H9 (cell line): ENCODE data around the gene EEF1G. TPM values are rescaled to one million over a fixed set of nuclear protein-coding genes. Genes with fewer than 3 reads are reported as not detected.

Experiments used
- DNase-seq: peaks from one replicate; pipeline ENCODE4 v3.0.0-alpha.2; 2017
- H2AFZ ChIP-seq: one replicate; pipeline ENCODE4 v1.6.1; 2013; ENCODE audit warnings: mild to moderate bottlenecking, low read length, control low read depth, moderate library complexity
- H2AK5ac ChIP-seq: 2 replicates; pipeline ENCODE4 v1.6.1; 2013; ENCODE audit warnings: low read length, control low read depth, mixed read lengths; ENCODE audit not compliant: insufficient read length
- H2BK120ac ChIP-seq: one replicate; pipeline ENCODE4 v1.6.1; 2013; ENCODE audit warnings: low read depth, mild to moderate bottlenecking, low read length, control low read depth, inconsistent platforms; ENCODE audit not compliant: poor library complexity, severe bottlenecking
- H2BK12ac ChIP-seq: 2 replicates; pipeline ENCODE4 v1.6.1; 2013; ENCODE audit warnings: low read length, control low read depth, mixed read lengths, low read depth; ENCODE audit not compliant: insufficient read length
- H2BK15ac ChIP-seq: 2 replicates; pipeline ENCODE4 v1.6.1; 2013; ENCODE audit warnings: low read depth, low read length, control low read depth
- H2BK20ac ChIP-seq: one replicate; pipeline ENCODE4 v1.6.1; 2013; ENCODE audit warnings: low read depth, mild to moderate bottlenecking, low read length, control low read depth, inconsistent platforms; ENCODE audit not compliant: poor library complexity, severe bottlenecking
- H2BK5ac ChIP-seq: 2 replicates; pipeline ENCODE4 v1.6.1; 2013; ENCODE audit warnings: low read length, control low read depth, mixed read lengths; ENCODE audit not compliant: insufficient read length
- H3K14ac ChIP-seq: 2 replicates; pipeline ENCODE4 v1.6.1; 2013; ENCODE audit warnings: low read length, control low read depth; ENCODE audit not compliant: insufficient read depth
- H3K18ac ChIP-seq: 2 replicates; pipeline ENCODE4 v1.6.1; 2013; ENCODE audit warnings: low read depth, mild to moderate bottlenecking, mixed read lengths, low read length, control low read depth; ENCODE audit not compliant: insufficient read length
- H3K23ac ChIP-seq: 2 replicates; pipeline ENCODE4 v1.6.1; 2013; ENCODE audit warnings: low read length, control low read depth, mixed read lengths, low read depth; ENCODE audit not compliant: insufficient read length
- H3K23me2 ChIP-seq: 2 replicates; pipeline ENCODE4 v1.6.1; 2013; ENCODE audit warnings: low read depth, mild to moderate bottlenecking, mixed read lengths, low read length, control low read depth; ENCODE audit not compliant: insufficient read length, poor library complexity, severe bottlenecking
- H3K27ac ChIP-seq: 2 replicates; pipeline ENCODE4 v1.5.1; 2013; ENCODE audit warnings: low read length, control low read depth, mixed read lengths, low read depth; ENCODE audit not compliant: insufficient read length
- H3K27me3 ChIP-seq: 2 replicates; pipeline ENCODE4 v1.6.1; 2013; ENCODE audit warnings: low read length, control low read depth, inconsistent platforms; ENCODE audit not compliant: insufficient read depth
- H3K4ac ChIP-seq: 2 replicates; pipeline ENCODE4 v1.6.1; 2013; ENCODE audit warnings: low read depth, mild to moderate bottlenecking, control low read depth, inconsistent platforms, low read length, moderate library complexity
- H3K4me1 ChIP-seq: 2 replicates; pipeline ENCODE4 v1.6.1; 2013; ENCODE audit warnings: low read length, control low read depth, inconsistent platforms; ENCODE audit not compliant: insufficient read depth
- H3K4me2 ChIP-seq: 2 replicates; pipeline ENCODE4 v1.6.1; 2013; ENCODE audit warnings: low read length, control low read depth, mixed read lengths; ENCODE audit not compliant: insufficient read length, insufficient read depth
- H3K56ac ChIP-seq: 2 replicates; pipeline ENCODE4 v1.6.1; 2013; ENCODE audit warnings: low read depth, mild to moderate bottlenecking, mixed read lengths, low read length, control low read depth; ENCODE audit not compliant: insufficient read length
- H3K79me1 ChIP-seq: 2 replicates; pipeline ENCODE4 v1.6.1; 2013; ENCODE audit warnings: low read depth, mild to moderate bottlenecking, moderate library complexity, low read length, control low read depth, inconsistent platforms; ENCODE audit not compliant: insufficient read depth, poor library complexity, severe bottlenecking
- H3K79me2 ChIP-seq: 2 replicates; pipeline ENCODE4 v1.6.1; 2013; ENCODE audit warnings: low read length, control low read depth, inconsistent platforms; ENCODE audit not compliant: insufficient read depth
- H3K9ac ChIP-seq: 2 replicates; pipeline ENCODE4 v1.6.1; 2013; ENCODE audit warnings: low read length, control low read depth, mixed read lengths; ENCODE audit not compliant: insufficient read length; ENCODE audit errors: extremely low read depth
- H3K9me3 ChIP-seq: one replicate; pipeline ENCODE4 v1.6.1; 2013; ENCODE audit warnings: low read depth, low read length, inconsistent platforms; ENCODE audit not compliant: control insufficient read depth
- H3T11ph ChIP-seq: one replicate; pipeline ENCODE4 v1.6.1; 2013; ENCODE audit warnings: mild to moderate bottlenecking, low read length, control low read depth, inconsistent platforms
- H4K20me1 ChIP-seq: one replicate; pipeline ENCODE4 v1.6.1; 2013; ENCODE audit not compliant: control insufficient read depth, insufficient read length, insufficient read depth
- H4K5ac ChIP-seq: 2 replicates; pipeline ENCODE4 v1.6.1; 2013; ENCODE audit warnings: low read depth, mild to moderate bottlenecking, mixed read lengths, low read length, control low read depth; ENCODE audit not compliant: insufficient read length
- H4K8ac ChIP-seq: replicated peaks from 2 replicates; pipeline ENCODE4 v1.6.1; 2013; ENCODE audit warnings: low read length, control low read depth, mixed read lengths, low read depth; ENCODE audit not compliant: insufficient read length
- H4K91ac ChIP-seq: 2 replicates; pipeline ENCODE4 v1.6.1; 2013; ENCODE audit warnings: low read depth, mild to moderate bottlenecking, moderate library complexity, mixed read lengths, low read length, control low read depth; ENCODE audit not compliant: insufficient read length
- H3K27ac Mint-ChIP-seq, 3 experiments: 2 replicates in 2 of 3; 3 replicates in 1 of 3; pipeline ENCODE4 v1.8.0; 2020 to 2021; ENCODE audit warnings: mixed read lengths in 3 of 3, mild to moderate bottlenecking in 1 of 3, moderate library complexity in 1 of 3
- H3K27me3 Mint-ChIP-seq: 2 replicates; pipeline ENCODE4 v1.8.0; 2021; ENCODE audit warnings: low read depth, mild to moderate bottlenecking, moderate library complexity, mixed read lengths
- H3K36me3 Mint-ChIP-seq, 3 experiments: 2 replicates in 2 of 3; 3 replicates in 1 of 3; pipeline ENCODE4 v1.8.0; 2020 to 2021; ENCODE audit warnings: low read depth in 3 of 3, mixed read lengths in 3 of 3; ENCODE audit not compliant: insufficient read depth in 1 of 3
- H3K4me1 Mint-ChIP-seq, 2 experiments: 2 replicates each; pipeline ENCODE4 v1.8.0; 2020; ENCODE audit warnings: mixed read lengths in 2 of 2
- H3K4me3 Mint-ChIP-seq, 2 experiments: 2 replicates in 1 of 2; 3 replicates in 1 of 2; pipeline ENCODE4 v1.8.0; 2020 to 2021; ENCODE audit warnings: mild to moderate bottlenecking in 2 of 2, mixed read lengths in 2 of 2, moderate library complexity in 1 of 2
- H3K9me3 Mint-ChIP-seq, 2 experiments: 2 replicates in 1 of 2; 3 replicates in 1 of 2; pipeline ENCODE4 v1.8.0; 2020; ENCODE audit warnings: mild to moderate bottlenecking in 2 of 2, mixed read lengths in 2 of 2, moderate library complexity in 1 of 2
- CTCF ChIP-seq: fragments of 200-600 bp; sonication (generic); conservative IDR thresholded peaks from 3 replicates; pipeline ENCODE4 v1.8.0; 2021; ENCODE audit warnings: antibody characterized with exemption, mild to moderate bottlenecking
- WGBS: extraction: QIAGEN DNeasy Blood & Tissue Kit; methylation state at CpG from one replicate; pipeline ENCODE4 v1.1.7; 2013; ENCODE audit warnings: missing lambda C conversion rate, low lambda C conversion rate, mixed read lengths; ENCODE audit not compliant: insufficient read length; ENCODE audit errors: extremely low coverage; 5-methylcytosine and 5-hydroxymethylcytosine counted together
- total RNA-seq: library from RNA; stranded (reverse); gene quantifications from 2 replicates; pipeline ENCODE4 v1.2.1, GENCODE V29; 2021

EEF1G gene
- total RNA-seq, 1 experiment from 2014 or later, result 1,790 TPM

GRCh38 chr11:62545437-62546243, 28.1 kb downstream of the EEF1G start:
- Histone ChIP-seq H3K18ac (peak overlapping the region; percentile 20), H3K27me3 (peaks cover 53% of the 10 kb centered on the region), H4K20me1 (peaks cover 2% of the 10 kb centered on the region), H3K14ac (peak overlapping the region; percentile 33; the same call in 1 of the 2 replicates), H2BK12ac (no peak overlapping the region), H4K91ac (no peak overlapping the region), H2BK20ac (no peak overlapping the region), H2BK5ac (no peak overlapping the region), H3K4me1 (no peaks in the 10 kb centered on the region; the same call in 1 of the 2 replicates), H2BK120ac (no peak overlapping the region), H3K9me3 (no peaks in the 10 kb centered on the region), H3K9ac (no peak overlapping the region), H3K27ac (no peak overlapping the region), H3K79me2 (no peaks in the 10 kb centered on the region), H3K4ac (no peak overlapping the region), H4K5ac (no peak overlapping the region), H3K23me2 (peaks cover 26% of the 10 kb centered on the region), H2AFZ (no peak overlapping the region), H3K56ac (no peak overlapping the region), H4K8ac (no peak overlapping the region), H3K4me2 (peak overlapping the region; percentile 66), H2BK15ac (no peak overlapping the region), H3T11ph (no peak overlapping the region), H3K23ac (no peak overlapping the region), H2AK5ac (no peak overlapping the region), H3K79me1 (no peaks in the 10 kb centered on the region)
- no peaks in the 10 kb centered on the region; a peak in 1 of 7 replicates for H3K36me3 Mint-ChIP-seq
- peak; percentile 18; the same call in 2 of the 3 replicates for TF ChIP-seq CTCF
- H3K27me3 Mint-ChIP-seq, result peaks cover 89% of the 10 kb centered on the region
- no CpG with 5 or more reads among the region's 59 CpGs for WGBS
- DNase-seq, result peak; percentile 81
- H3K4me1 Mint-ChIP-seq, result peaks cover 35 to 59% of the 10 kb centered on the region in 2 experiments
- no peaks in the 10 kb centered on the region; a peak in 2 of 5 replicates for H3K9me3 Mint-ChIP-seq
- peak overlapping the region in 2 of 3 experiments; percentile 40 to 65; a peak in 1 of 7 replicates for H3K27ac Mint-ChIP-seq
- peak overlapping the region; percentile 81 to 92 for H3K4me3 Mint-ChIP-seq
